Activated CD4-positive, alpha-beta T cell treated with anti-CD3 and anti-CD28 coated beads, Interleukin-2, amount 50 U/mL, for 24 hours (primary cell): Measurements from ENCODE around the gene PLA2G6.
"Not testable (repeated sequence)": the region's sequence is repeated elsewhere in the genome, so short reads cannot be mapped to it uniquely, and the experiment has no call there.

Experiments used
- DNase-seq, 2 donors: peaks; one replicate each; pipeline ENCODE4 v3.0.0-alpha.2; 2020; ENCODE audit warnings: low read depth in 1 of 2, low spot score in 1 of 2

The PLA2G6 gene

DNA sequence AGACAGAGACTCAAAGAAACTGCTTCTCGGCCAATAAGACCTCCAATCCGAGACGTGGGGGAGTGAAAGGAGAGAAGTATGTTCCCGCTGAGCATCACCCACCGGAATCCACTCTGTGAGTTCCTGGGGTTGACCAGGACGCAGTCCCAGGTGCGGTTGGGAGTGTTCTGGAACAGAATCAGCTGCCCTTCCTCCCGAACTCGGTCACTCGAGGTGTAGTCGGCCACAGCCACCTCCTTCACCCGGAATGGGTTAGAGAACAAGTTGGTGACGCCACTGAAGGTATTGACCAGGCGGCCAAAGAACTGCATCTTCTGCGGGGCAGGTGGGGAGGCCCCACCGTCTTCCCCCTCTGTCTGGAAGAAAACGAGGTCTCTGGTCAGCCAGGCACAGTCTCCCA, 12.5 kb downstream of the PLA2G6 start:
- DNase-seq, result no peak

- DNase-seq, result no peak
These were observed 13.6 kb downstream of the PLA2G6 start for GRCh38 chr22:38167988-38168407.

DNA sequence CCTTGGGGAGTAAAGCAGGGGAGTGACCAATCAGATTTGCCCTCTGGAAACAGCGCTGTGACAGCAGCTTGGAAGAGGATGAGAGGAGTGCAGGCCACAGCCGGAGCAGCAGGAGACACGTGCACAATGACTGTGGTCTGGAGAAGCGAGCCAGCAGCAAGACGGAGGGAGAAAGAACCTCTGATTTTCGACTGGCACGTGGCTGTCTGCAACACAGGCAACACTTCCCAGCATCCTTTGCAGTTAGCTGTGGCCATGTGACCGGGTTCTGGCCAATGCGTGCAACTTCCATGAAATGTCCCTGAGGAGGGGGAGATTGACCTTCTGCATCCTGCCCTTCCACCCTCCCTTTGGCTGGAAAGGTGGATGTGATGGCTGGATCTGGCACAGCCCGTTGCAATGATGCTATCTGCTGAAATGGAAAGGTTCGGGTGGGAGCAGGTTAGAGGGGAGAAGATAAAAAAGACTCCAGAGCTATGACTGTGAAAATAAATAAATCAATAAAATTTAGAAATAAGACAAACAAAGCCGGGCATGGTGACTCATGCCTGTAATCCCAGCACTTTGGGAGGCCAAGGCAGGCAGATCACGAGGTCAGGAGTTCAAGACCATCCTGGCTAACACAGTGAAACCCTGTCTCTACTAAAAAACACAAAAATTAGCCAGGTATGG, 15.6 kb downstream of the PLA2G6 start:
- no peak for DNase-seq

GRCh38 chr22:38164551-38164918, 17.1 kb downstream of the PLA2G6 start:
- no peak for DNase-seq

- no peak for DNase-seq
These were observed 17.6 kb downstream of the PLA2G6 start for GRCh38 chr22:38163844-38164550.

GRCh38 chr22:38162881-38163843, 18.5 kb downstream of the PLA2G6 start:
- DNase-seq, result no peak

- DNase-seq, result no peak
These were observed 25.9 kb downstream of the PLA2G6 start for GRCh38 chr22:38155703-38156102.

DNA sequence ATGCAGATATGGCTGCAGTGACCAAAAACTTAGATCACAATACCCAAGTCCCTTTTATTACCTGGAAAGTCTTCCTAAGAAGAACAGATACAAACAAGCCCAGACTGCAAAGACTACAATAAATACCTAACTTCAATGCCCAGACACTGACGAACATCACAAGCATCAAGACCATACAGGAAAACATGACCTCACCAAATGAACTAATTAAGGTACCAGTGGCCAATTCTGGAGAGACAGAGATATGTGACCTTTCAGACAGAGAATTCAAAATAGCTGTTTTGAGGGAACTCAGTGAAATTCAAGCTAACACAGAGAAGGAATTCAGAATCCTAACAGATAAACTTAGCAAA, 27.1 kb downstream of the PLA2G6 start:
- DNase-seq, result not testable (repeated sequence)

GRCh38 chr22:38153821-38154562, 27.6 kb downstream of the PLA2G6 start:
- no peak for DNase-seq

DNA sequence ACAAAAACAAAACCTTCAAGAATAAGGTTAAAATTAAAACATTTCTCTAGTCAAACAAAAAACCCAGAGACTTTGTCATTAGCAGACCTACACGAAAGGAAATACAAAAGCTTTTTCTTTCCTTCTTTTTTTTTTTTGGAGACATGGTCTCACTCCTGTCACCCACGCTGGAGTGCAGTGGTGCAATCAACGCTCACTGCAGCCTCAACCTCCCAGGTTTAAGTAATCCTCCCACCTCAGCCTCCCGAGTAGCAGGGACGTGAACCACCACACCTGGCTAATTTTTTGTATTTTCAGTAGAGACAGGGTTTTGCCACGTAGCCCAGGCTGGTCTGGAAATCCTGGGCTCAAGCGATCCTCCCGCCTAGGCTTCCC, 30.5 kb downstream of the PLA2G6 start:
- no peak for DNase-seq

DNA sequence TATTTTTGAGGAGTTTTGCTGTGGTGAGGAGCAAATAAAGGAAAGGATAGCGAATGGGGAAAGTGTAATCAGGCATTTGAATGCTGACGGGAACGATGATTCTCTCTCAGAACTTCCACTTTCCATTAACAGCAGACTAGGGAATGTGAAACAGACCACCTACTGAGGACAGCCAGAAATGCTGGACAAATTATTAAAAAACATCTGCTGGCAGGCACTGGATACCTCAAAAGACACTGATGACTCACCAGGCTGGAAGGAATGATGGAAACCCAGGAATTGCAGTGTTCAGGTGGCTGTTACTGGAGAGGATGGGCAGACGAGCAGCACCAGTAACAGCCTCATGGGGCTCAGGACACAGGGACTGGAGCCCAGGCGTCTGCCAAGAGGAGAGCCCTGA, 33.4 kb downstream of the PLA2G6 start:
- no peak for DNase-seq

GRCh38 chr22:38146166-38146565, 35.5 kb downstream of the PLA2G6 start:
- DNase-seq, result not testable (repeated sequence)

- DNase-seq, result no peak
These were observed 37.6 kb downstream of the PLA2G6 start for GRCh38 chr22:38144025-38144405.

DNA sequence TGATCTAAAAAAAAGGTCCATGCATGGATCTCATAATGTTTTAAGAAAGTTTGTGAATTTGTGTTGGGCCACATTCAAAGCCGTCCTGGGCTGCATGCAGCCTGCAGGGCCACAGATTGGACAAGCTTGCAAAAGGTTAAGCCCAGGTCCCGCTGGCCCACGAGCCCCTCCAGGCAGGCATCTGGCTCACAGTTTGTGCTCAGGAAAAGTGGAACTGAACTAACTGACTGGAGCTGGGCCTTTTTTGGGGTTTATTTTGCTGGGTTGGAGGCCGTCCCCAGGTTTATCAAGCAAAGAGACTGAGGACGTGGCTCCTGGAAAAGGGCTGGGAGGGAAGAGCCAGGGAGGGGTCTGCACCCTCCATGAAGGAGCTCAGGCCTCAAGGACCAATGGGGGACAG, 39.0 kb downstream of the PLA2G6 start:
- DNase-seq, result no peak

- DNase-seq, result no peak
These were observed 40.2 kb downstream of the PLA2G6 start for GRCh38 chr22:38141217-38141973.

GRCh38 chr22:38139901-38140300, 41.7 kb downstream of the PLA2G6 start:
- no peak for DNase-seq

DNA sequence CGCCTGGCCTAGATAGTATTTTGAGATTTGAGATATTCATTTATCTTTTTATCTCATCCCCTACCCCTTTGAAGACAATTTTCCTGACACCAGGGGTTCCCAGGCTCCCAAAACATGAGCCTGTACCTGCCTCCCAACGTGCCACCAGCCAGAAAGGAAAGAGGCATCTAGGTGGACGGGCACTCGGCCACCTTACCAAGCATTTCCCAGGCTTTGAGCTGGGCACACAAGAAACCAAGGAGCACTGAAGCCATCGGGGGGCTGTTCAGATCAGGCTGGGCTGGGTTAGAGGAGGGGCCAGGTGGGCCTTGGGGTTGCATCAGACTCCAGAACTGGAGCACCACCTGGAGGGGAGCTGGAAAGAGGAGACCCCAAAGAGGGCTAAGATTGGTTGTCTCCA, 42.7 kb downstream of the PLA2G6 start:
- no peak for DNase-seq

DNA sequence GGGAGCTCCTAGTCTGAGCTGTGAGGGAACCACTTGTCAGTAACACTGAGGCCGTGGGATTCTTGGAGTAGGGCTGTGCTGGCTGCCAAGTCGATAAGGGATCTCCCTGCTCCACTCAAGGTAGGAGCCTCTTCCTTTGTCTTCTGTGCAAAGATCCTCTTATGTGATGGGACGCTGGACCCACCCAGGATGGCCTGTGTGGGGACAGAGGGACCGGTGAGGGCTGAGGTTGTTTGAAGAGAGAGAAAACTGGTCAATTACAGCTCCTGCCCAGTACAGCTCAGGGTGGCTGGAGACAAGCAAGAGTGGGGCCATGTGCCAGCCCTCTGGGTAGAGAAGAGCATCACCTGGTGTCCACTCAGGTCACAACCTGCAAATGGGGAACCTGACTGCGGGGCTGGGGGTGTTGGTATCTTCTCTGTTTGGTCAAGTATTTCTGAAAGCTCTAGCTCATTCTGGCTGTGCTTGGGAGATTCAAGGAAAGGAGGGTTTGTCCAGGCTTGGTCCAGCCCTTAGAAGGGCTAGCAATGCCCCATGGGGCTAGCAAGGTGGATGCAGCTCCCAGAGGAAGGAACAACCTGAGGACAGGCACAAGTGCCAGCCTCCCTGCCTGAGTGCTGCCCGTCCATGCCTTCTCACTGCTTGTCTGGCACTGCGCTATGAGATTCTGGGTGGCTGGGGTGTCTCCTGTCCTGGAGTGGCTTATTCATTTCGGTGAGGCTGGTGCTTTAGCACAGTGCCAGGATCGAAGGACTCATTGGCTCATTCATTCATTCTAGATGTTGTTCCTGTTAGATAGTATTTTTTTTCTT, 43.5 kb downstream of the PLA2G6 start:
- no peak for DNase-seq

GRCh38 chr22:38136607-38137006, 45.0 kb downstream of the PLA2G6 start:
- DNase-seq, result no peak
